GM12878 (cell line): Measurements from ENCODE around the gene PSTPIP2. TPM values are rescaled to one million over a fixed set of nuclear protein-coding genes. Genes with fewer than 3 reads are reported as not detected.

Source experiments
- ATF2 ChIP-seq: IDR thresholded peaks from 2 replicates; pipeline ENCODE4 v1.6.1; 2012; ENCODE audit warnings: low read length, inconsistent platforms
- ATF7 ChIP-seq: fragments of 450-650 bp; IDR thresholded peaks from 2 replicates; pipeline ENCODE4 v1.6.1; 2016; ENCODE audit warnings: low read depth, mild to moderate bottlenecking
- BMI1 ChIP-seq: fragments of 450-650 bp; IDR thresholded peaks from 2 replicates; pipeline ENCODE4 v1.6.1; 2016; ENCODE audit warnings: mild to moderate bottlenecking, moderate library complexity, borderline replicate concordance
- CBX3 ChIP-seq: fragments of 200-600 bp; sonication (generic); IDR thresholded peaks from 2 replicates; pipeline ENCODE4 v1.6.1; 2016; ENCODE audit warnings: low read depth, borderline replicate concordance
- CEBPZ ChIP-seq: fragments of 150-350 bp; IDR thresholded peaks from 2 replicates; pipeline ENCODE4 v1.6.1; 2016; ENCODE audit warnings: low read depth, low read length
- ETV6 ChIP-seq, 2 experiments: fragments of 450-650 bp in 1 of 2; IDR thresholded peaks in 1 of 2; conservative IDR thresholded peaks in 1 of 2; 2 replicates each; pipeline ENCODE4 v1.6.1; 2014; ENCODE audit warnings: antibody characterized with exemption in 1 of 2, borderline replicate concordance in 1 of 2, low read depth in 1 of 2, mild to moderate bottlenecking in 1 of 2, moderate library complexity in 1 of 2
- IKZF1 ChIP-seq: fragments of 450-650 bp; conservative IDR thresholded peaks from 2 replicates; pipeline ENCODE4 v1.6.1; 2017; ENCODE audit warnings: antibody characterized with exemption, mild to moderate bottlenecking
- IRF4 ChIP-seq: IDR thresholded peaks from 2 replicates; pipeline ENCODE4 v1.6.1; 2011; ENCODE audit warnings: low read depth, low read length
- MEF2A ChIP-seq: IDR thresholded peaks from 2 replicates; pipeline ENCODE4 v1.6.1; 2011; ENCODE audit warnings: low read depth, mild to moderate bottlenecking, low read length, moderate library complexity; ENCODE audit not compliant: insufficient read depth
- NFYA ChIP-seq: IDR thresholded peaks from 2 replicates; pipeline ENCODE4 v1.6.1; 2011; ENCODE audit warnings: low read depth, mild to moderate bottlenecking, low read length, improper control_type of control experiment, borderline replicate concordance
- NR2F1 ChIP-seq: fragments of 450-650 bp; conservative IDR thresholded peaks from 2 replicates; pipeline ENCODE4 v1.6.1; 2017; ENCODE audit warnings: mild to moderate bottlenecking
- PKNOX1 ChIP-seq: fragments of 450-650 bp; IDR thresholded peaks from 2 replicates; pipeline ENCODE4 v1.6.1; 2016; ENCODE audit warnings: mild to moderate bottlenecking
- PML ChIP-seq: IDR thresholded peaks from 2 replicates; pipeline ENCODE4 v1.6.1; 2012; ENCODE audit warnings: low read length, inconsistent platforms
- POLR2AphosphoS5 ChIP-seq: IDR thresholded peaks from 2 replicates; pipeline ENCODE4 v1.6.1; 2011; ENCODE audit warnings: mild to moderate bottlenecking, low read length, inconsistent platforms
- RAD21 ChIP-seq: IDR thresholded peaks from 2 replicates; pipeline ENCODE4 v1.6.1; 2011; ENCODE audit warnings: mild to moderate bottlenecking, low read depth, low read length, moderate library complexity; ENCODE audit not compliant: insufficient read depth
- RB1 ChIP-seq: fragments of 450-650 bp; formaldehyde crosslinking; IDR thresholded peaks from 2 replicates; pipeline ENCODE4 v1.6.1; 2017; ENCODE audit warnings: mild to moderate bottlenecking, borderline replicate concordance
- SIN3A ChIP-seq: IDR thresholded peaks from 2 replicates; pipeline ENCODE4 v1.6.1; 2012; ENCODE audit warnings: low read depth, low read length, improper control_type of control experiment
- SMAD1 ChIP-seq: fragments of 450-650 bp; IDR thresholded peaks from 2 replicates; pipeline ENCODE4 v1.6.1; 2018; ENCODE audit warnings: mild to moderate bottlenecking, low read depth; ENCODE audit not compliant: partially characterized antibody
- SMAD5 ChIP-seq: IDR thresholded peaks from 2 replicates; pipeline ENCODE4 v1.6.1; 2016; ENCODE audit warnings: antibody characterized with exemption, low read depth
- SPI1 ChIP-seq: IDR thresholded peaks from 2 replicates; pipeline ENCODE4 v1.6.1; 2011; ENCODE audit warnings: low read depth, mild to moderate bottlenecking, low read length, moderate library complexity, borderline replicate concordance; ENCODE audit not compliant: insufficient read depth
- ZBTB33 ChIP-seq: fragments of 450-650 bp; IDR thresholded peaks from 2 replicates; pipeline ENCODE4 v1.6.1; 2017; ENCODE audit warnings: mild to moderate bottlenecking
- ZNF274 ChIP-seq: IDR thresholded peaks from one replicate; pipeline ENCODE4 v1.8.0; 2011; ENCODE audit not compliant: insufficient read length, insufficient read depth
- ZNF384 ChIP-seq: IDR thresholded peaks from 2 replicates; pipeline ENCODE4 v1.6.1; 2012; ENCODE audit warnings: low read depth, mild to moderate bottlenecking, low read length, improper control_type of control experiment, borderline replicate concordance
- polyA plus RNA-seq, 11 experiments: library from polyadenylated mRNA; depleted of rRNA in 4 of 11; unstranded in 6 of 11; stranded (reverse) in 5 of 11; fragments of >200 nt; fragmentation: Nextera tagmentation in 4 of 11; fragmentation: Illumina TruSeq in 1 of 11; extraction: Ambion mirVana in 4 of 11; extraction: Trizol in 1 of 11; gene quantifications; 1 replicate in 1 of 11; 2 replicates in 10 of 11; pipeline versions ENCODE4 v1.2.1 to v1.2.3, GENCODE V29; 2011 to 2016; ENCODE audit warnings: inconsistent platforms in 2 of 11, missing spikeins in 2 of 11, low read depth in 1 of 11
- total RNA-seq, 4 experiments: library from RNA; depleted of rRNA in 3 of 4; stranded (reverse); fragments of >200 nt in 3 of 4; fragmentation: Illumina TruSeq in 1 of 4; extraction: Trizol in 1 of 4; gene quantifications; 2 replicates each; pipeline versions ENCODE4 v1.2.1 to v1.2.3, GENCODE V29; 2013 to 2021

PSTPIP2 gene
- total and polyA plus RNA-seq, 10 of the 15 experiments (the other 5 are each of a cell fraction or from before 2014, with no cell fraction given), result 0.69 to 38.4 (median 24.7) TPM

- TF ChIP-seq SMAD1 (no peak), IRF4 (no peak), CBX3 (no peak), BMI1 (no peak), ZNF274 (no peak), ATF7 (no peak), PKNOX1 (peak; percentile 17; the same call in 1 of the 2 replicates), IKZF1 (peak; percentile 53; the same call in 1 of the 2 replicates), SPI1 (no peak), RB1 (peak; percentile 71; the same call in 1 of the 2 replicates), NFYA (no peak), ZBTB33 (no peak), POLR2AphosphoS5 (peak; percentile 93), SIN3A (0 out of 2 replicates have a peak, but pooled peaks have one; percentile 23), SMAD5 (no peak; the same call in none of the 2 replicates), MEF2A (no peak), RAD21 (no peak), CEBPZ (no peak), ATF2 (no peak), NR2F1 (peak; percentile 68; the same call in 1 of the 2 replicates), ZNF384 (no peak), PML (peak; percentile 71; the same call in 1 of the 2 replicates), ETV6 (conservative IDR thresholded peaks at IDR 0.05 in 1 of 2, IDR thresholded peaks at IDR 0.05 in 1 of 2; ENCODE audit: borderline replicate concordance in 1 of 2, low read depth in 1 of 2) (no peak)
Observed at GRCh38 chr18:46097801-46098615, 25.9 kb upstream of the PSTPIP2 start, which contains the start of gene ATP5F1A (continued).
